Epithelial cell of esophagus (primary cell): ENCODE results near the gene KCNB1.

ENCODE experiments used
- DNase-seq: peaks from one replicate; pipeline ENCODE4 v3.0.0; 2010; ENCODE audit warnings: low read depth
- H3K4me3 ChIP-seq: 2 replicates; pipeline ENCODE4 v1.5.1; 2011; ENCODE audit warnings: mild to moderate bottlenecking, low read length, control low read depth
- TF ChIP-seq, protein P1 (sequence below): IDR thresholded peaks from 2 replicates; pipeline ENCODE4 v1.5.1; 2011; ENCODE audit warnings: low read depth, mild to moderate bottlenecking, low read length, control low read depth, inconsistent platforms; ENCODE audit not compliant: insufficient read depth; ENCODE audit errors: missing control alignments

KCNB1 gene

GRCh38 chr20:49420811-49421295 lies 61.6 kb downstream of the KCNB1 start:
- H3K4me3 ChIP-seq, result no peak overlapping the region
- TF ChIP-seq, protein P1, sequence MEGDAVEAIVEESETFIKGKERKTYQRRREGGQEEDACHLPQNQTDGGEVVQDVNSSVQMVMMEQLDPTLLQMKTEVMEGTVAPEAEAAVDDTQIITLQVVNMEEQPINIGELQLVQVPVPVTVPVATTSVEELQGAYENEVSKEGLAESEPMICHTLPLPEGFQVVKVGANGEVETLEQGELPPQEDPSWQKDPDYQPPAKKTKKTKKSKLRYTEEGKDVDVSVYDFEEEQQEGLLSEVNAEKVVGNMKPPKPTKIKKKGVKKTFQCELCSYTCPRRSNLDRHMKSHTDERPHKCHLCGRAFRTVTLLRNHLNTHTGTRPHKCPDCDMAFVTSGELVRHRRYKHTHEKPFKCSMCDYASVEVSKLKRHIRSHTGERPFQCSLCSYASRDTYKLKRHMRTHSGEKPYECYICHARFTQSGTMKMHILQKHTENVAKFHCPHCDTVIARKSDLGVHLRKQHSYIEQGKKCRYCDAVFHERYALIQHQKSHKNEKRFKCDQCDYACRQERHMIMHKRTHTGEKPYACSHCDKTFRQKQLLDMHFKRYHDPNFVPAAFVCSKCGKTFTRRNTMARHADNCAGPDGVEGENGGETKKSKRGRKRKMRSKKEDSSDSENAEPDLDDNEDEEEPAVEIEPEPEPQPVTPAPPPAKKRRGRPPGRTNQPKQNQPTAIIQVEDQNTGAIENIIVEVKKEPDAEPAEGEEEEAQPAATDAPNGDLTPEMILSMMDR, result no peak
- DNase-seq, result no peak

- H3K4me3 ChIP-seq, result no peak overlapping the region
- peak; percentile 29 for DNase-seq
- TF ChIP-seq, protein P1, result no peak
Measured at GRCh38 chr20:49420292-49420691, 62.2 kb downstream of the KCNB1 start.

- H3K4me3 ChIP-seq, result no peak overlapping the region
- DNase-seq, result no peak
- TF ChIP-seq, protein P1, result no peak
Measured at GRCh38 chr20:49419785-49420184, 62.7 kb downstream of the KCNB1 start.

GRCh38 chr20:49418809-49419208 lies 63.7 kb downstream of the KCNB1 start:
- TF ChIP-seq, protein P1, result no peak
- DNase-seq, result no peak
- no peak overlapping the region for H3K4me3 ChIP-seq

- no peak for DNase-seq
- H3K4me3 ChIP-seq, result no peak overlapping the region
- TF ChIP-seq, protein P1, result no peak
Measured at GRCh38 chr20:49417843-49418555, 64.5 kb downstream of the KCNB1 start.

DNA sequence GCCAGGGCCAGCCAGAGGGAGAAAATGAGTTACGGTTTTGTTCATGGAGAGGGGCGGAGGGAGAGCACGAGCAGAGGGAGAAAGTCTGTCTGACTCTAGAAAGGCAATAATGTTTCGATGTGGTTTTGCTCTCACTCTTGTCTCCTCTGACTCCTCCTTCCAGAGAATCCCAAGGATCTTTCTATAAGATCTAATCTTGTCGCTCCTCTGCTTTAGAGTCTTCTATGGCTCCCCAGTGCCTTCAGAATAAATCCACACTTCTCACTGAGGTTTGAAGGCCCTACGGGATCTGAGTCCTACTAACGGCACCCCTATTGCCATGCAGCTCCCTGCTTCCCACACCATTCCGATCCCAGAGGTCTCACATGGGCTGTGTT lies 66.8 kb downstream of the KCNB1 start:
- no peak overlapping the region for H3K4me3 ChIP-seq
- TF ChIP-seq, protein P1, result no peak
- DNase-seq, result no peak
